Neural progenitor cell (in vitro differentiated cells): ENCODE data around the gene NRCAM. TPM values are rescaled to one million over a fixed set of nuclear protein-coding genes. Genes with fewer than 3 reads are reported as not detected.

ENCODE experiments used
- DNase-seq: peaks from one replicate; pipeline ENCODE4 v3.0.0-alpha.2; 2016; ENCODE audit warnings: low spot score
- H2AFZ ChIP-seq: fragments of 200-600 bp; sonication (generic); replicated peaks from 2 replicates; pipeline ENCODE4 v1.6.1; 2016; ENCODE audit warnings: antibody characterized with exemption
- H3F3A ChIP-seq: fragments of 200-600 bp; sonication (generic); 2 replicates; pipeline ENCODE4 v1.6.1; 2016; ENCODE audit warnings: antibody characterized with exemption, low read depth
- H3K27ac ChIP-seq: fragments of 200-600 bp; sonication (generic); 2 replicates; pipeline ENCODE4 v1.5.1; 2016; ENCODE audit warnings: mild to moderate bottlenecking
- H3K27me3 ChIP-seq: fragments of 200-600 bp; sonication (generic); 2 replicates; pipeline ENCODE4 v1.6.1; 2016; ENCODE audit warnings: mild to moderate bottlenecking, moderate library complexity
- H3K36me3 ChIP-seq: fragments of 200-600 bp; sonication (generic); 2 replicates; pipeline ENCODE4 v1.5.1; 2016
- H3K4me1 ChIP-seq: fragments of 200-600 bp; sonication (generic); 2 replicates; pipeline ENCODE4 v1.6.1; 2016; ENCODE audit warnings: mixed run types
- H3K4me2 ChIP-seq: fragments of 200-600 bp; sonication (generic); 2 replicates; pipeline ENCODE4 v1.6.1; 2016
- H3K4me3 ChIP-seq: fragments of 200-600 bp; sonication (generic); 2 replicates; pipeline ENCODE4 v1.5.1; 2016
- H3K79me2 ChIP-seq: fragments of 200-600 bp; sonication (generic); 2 replicates; pipeline ENCODE4 v1.6.1; 2016; ENCODE audit warnings: low read depth
- H3K9ac ChIP-seq: fragments of 200-600 bp; sonication (generic); 2 replicates; pipeline ENCODE4 v1.6.1; 2016
- H3K9me3 ChIP-seq: fragments of 200-600 bp; sonication (generic); 2 replicates; pipeline ENCODE4 v1.5.1; 2016; ENCODE audit warnings: low read depth
- H4K20me1 ChIP-seq: fragments of 200-600 bp; sonication (generic); 2 replicates; pipeline ENCODE4 v1.6.1; 2016; ENCODE audit warnings: low read depth
- H3K27ac Mint-ChIP-seq: 3 replicates; pipeline ENCODE4 v1.8.0; 2021; ENCODE audit warnings: mixed read lengths
- H3K27me3 Mint-ChIP-seq: 2 replicates; pipeline ENCODE4 v1.8.0; 2022; ENCODE audit warnings: low read depth, mild to moderate bottlenecking, inconsistent platforms, moderate library complexity, mixed read lengths; ENCODE audit not compliant: insufficient read depth
- H3K36me3 Mint-ChIP-seq: 3 replicates; pipeline ENCODE4 v1.8.0; 2021; ENCODE audit warnings: mixed read lengths
- H3K4me1 Mint-ChIP-seq: 3 replicates; pipeline ENCODE4 v1.8.0; 2021; ENCODE audit warnings: mixed read lengths
- H3K4me3 Mint-ChIP-seq: 3 replicates; pipeline ENCODE4 v1.8.0; 2021; ENCODE audit warnings: mild to moderate bottlenecking, moderate library complexity, mixed read lengths
- H3K9me3 Mint-ChIP-seq: 3 replicates; pipeline ENCODE4 v1.8.0; 2020; ENCODE audit warnings: mixed read lengths
- EZH2 ChIP-seq: fragments of 200-600 bp; sonication (generic); IDR thresholded peaks from 2 replicates; pipeline ENCODE4 v1.6.1; 2017; ENCODE audit warnings: antibody characterized with exemption, mild to moderate bottlenecking, moderate library complexity
- EZH2phosphoT487 ChIP-seq: fragments of 200-600 bp; sonication (generic); IDR thresholded peaks from 2 replicates; pipeline ENCODE4 v1.6.1; 2017; ENCODE audit warnings: antibody characterized with exemption
- total RNA-seq: library from RNA; depleted of rRNA; stranded (reverse); fragments of >200 nt; gene quantifications from 2 replicates; pipeline ENCODE4 v1.2.3, GENCODE V29; 2015; ENCODE audit warnings: low replicate concordance
- TF ChIP-seq, protein P1 (sequence below): fragments of 200-600 bp; sonication (generic); IDR thresholded peaks from 2 replicates; pipeline ENCODE4 v1.5.1; 2017; ENCODE audit warnings: antibody characterized with exemption, mild to moderate bottlenecking

Gene NRCAM
- total RNA-seq, 1 donor from 2014 or later, result 104 TPM

DNA sequence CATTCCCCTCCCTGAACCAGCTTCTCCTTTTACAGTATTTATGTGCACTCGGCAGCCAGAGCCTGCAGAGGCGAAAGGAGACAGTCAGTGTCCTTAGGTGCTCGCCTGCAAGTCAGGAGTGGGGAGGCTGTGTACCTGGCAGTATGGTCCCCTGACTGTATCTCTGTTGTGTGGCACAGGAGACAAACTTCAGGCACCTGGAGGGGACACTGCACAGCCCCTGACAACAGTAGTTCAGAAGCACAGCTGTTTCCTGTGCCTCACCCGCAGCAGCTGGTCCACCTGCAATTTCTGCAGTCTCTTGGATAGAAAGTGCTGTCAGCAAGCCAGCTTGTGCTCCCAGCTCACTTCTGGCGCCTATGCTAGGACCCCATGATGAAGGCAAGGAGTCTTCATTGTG, 252.7 kb downstream of the NRCAM start:
- Histone ChIP-seq H3K79me2 (no peaks in the 10 kb centered on the region), H3K36me3 (no peaks in the 10 kb centered on the region), H3F3A (no peaks in the 10 kb centered on the region), H2AFZ (no peak overlapping the region), H3K9ac (no peak overlapping the region), H3K27me3 (no peaks in the 10 kb centered on the region), H3K27ac (no peak overlapping the region), H3K4me2 (no peak overlapping the region), H3K9me3 (no peaks in the 10 kb centered on the region), H3K4me3 (no peak overlapping the region), H4K20me1 (no peaks in the 10 kb centered on the region), H3K4me1 (no peaks in the 10 kb centered on the region)
- no peak overlapping the region for H3K27ac Mint-ChIP-seq
- H3K27me3 Mint-ChIP-seq, result no peaks in the 10 kb centered on the region
- H3K4me3 Mint-ChIP-seq, result no peak overlapping the region
- no peak for DNase-seq
- H3K36me3 Mint-ChIP-seq, result peaks cover 6% of the 10 kb centered on the region
- H3K4me1 Mint-ChIP-seq, result peaks cover 10% of the 10 kb centered on the region
- H3K9me3 Mint-ChIP-seq, result no peaks in the 10 kb centered on the region
- TF ChIP-seq, protein P1, sequence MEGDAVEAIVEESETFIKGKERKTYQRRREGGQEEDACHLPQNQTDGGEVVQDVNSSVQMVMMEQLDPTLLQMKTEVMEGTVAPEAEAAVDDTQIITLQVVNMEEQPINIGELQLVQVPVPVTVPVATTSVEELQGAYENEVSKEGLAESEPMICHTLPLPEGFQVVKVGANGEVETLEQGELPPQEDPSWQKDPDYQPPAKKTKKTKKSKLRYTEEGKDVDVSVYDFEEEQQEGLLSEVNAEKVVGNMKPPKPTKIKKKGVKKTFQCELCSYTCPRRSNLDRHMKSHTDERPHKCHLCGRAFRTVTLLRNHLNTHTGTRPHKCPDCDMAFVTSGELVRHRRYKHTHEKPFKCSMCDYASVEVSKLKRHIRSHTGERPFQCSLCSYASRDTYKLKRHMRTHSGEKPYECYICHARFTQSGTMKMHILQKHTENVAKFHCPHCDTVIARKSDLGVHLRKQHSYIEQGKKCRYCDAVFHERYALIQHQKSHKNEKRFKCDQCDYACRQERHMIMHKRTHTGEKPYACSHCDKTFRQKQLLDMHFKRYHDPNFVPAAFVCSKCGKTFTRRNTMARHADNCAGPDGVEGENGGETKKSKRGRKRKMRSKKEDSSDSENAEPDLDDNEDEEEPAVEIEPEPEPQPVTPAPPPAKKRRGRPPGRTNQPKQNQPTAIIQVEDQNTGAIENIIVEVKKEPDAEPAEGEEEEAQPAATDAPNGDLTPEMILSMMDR, result no peak
- TF ChIP-seq EZH2phosphoT487, result no peak
- TF ChIP-seq EZH2, result no peak

DNA sequence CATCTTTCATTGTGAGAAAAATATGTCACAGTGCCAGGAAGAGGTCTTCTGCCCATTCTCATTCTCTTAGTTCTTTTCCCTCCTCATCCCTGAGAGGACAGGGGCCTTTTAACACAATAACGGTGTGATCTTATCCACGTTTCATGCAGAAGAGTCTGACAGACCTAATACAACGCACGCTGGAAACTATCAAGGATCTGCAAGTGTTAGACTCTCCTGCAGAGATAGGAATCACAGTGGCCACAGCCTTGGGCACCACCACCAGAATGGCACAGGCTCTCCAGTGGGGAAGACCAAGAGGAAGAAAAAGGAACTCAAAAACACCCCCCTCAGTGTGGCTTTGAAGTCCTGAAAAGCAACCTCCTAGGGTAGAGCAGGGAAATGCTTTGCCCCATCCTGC, 253.5 kb downstream of the NRCAM start:
- H3K4me2 ChIP-seq, result no peak overlapping the region
- no peaks in the 10 kb centered on the region for H3K27me3 Mint-ChIP-seq
- peaks cover 10% of the 10 kb centered on the region for H3K4me1 Mint-ChIP-seq

DNA sequence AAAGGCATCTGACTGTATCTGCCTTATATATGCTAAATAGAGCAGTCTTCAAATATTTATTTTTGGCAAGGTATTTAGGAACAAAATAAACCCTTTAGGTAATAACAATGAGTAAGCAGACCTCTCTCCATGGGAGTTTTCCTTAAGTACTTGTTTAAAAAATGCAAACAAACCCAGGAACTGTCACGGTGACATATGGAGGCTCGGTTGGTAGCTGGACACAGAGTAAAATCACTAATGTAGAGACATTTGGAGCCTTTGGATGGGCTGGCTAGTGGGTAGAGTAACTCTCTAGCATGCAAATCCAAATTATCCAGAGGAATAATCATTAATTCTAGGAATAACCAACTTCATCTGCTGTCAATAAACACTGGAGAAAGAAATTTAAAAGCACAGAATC, 254.5 kb downstream of the NRCAM start:
- no peak for TF ChIP-seq EZH2phosphoT487
- TF ChIP-seq, protein P1, result no peak
- TF ChIP-seq EZH2, result no peak
- Mint-ChIP-seq H3K27me3 (no peaks in the 10 kb centered on the region), H3K9me3 (no peaks in the 10 kb centered on the region), H3K4me1 (peaks cover 10% of the 10 kb centered on the region), H3K27ac (no peak overlapping the region), H3K36me3 (peaks cover 3% of the 10 kb centered on the region), H3K4me3 (no peak overlapping the region)
- DNase-seq, result no peak
- no peak overlapping the region for H2AFZ ChIP-seq
- no peak overlapping the region for H3K27ac ChIP-seq
- H3K9ac ChIP-seq, result no peak overlapping the region
- no peaks in the 10 kb centered on the region for H3K79me2 ChIP-seq
- no peaks in the 10 kb centered on the region for H3F3A ChIP-seq
- no peak overlapping the region for H3K4me2 ChIP-seq
- H3K9me3 ChIP-seq, result no peaks in the 10 kb centered on the region
- no peaks in the 10 kb centered on the region for H3K27me3 ChIP-seq
- H3K4me3 ChIP-seq, result no peak overlapping the region
- no peaks in the 10 kb centered on the region for H3K36me3 ChIP-seq
- no peaks in the 10 kb centered on the region for H4K20me1 ChIP-seq
- H3K4me1 ChIP-seq, result no peaks in the 10 kb centered on the region

More for the DNA sequence above, 253.5 kb downstream of the NRCAM start:
- Histone ChIP-seq H4K20me1 (no peaks in the 10 kb centered on the region), H3K79me2 (no peaks in the 10 kb centered on the region), H3K9me3 (no peaks in the 10 kb centered on the region), H3K4me1 (no peaks in the 10 kb centered on the region), H3K4me3 (no peak overlapping the region), H3K36me3 (no peaks in the 10 kb centered on the region), H3K27me3 (no peaks in the 10 kb centered on the region), H3K27ac (no peak overlapping the region), H2AFZ (no peak overlapping the region), H3F3A (no peaks in the 10 kb centered on the region), H3K9ac (no peak overlapping the region)
- peak overlapping the region; percentile 30 for H3K27ac Mint-ChIP-seq
- no peak for DNase-seq
- TF ChIP-seq EZH2, result no peak
- TF ChIP-seq, protein P1, result no peak
- no peak for TF ChIP-seq EZH2phosphoT487
- H3K4me3 Mint-ChIP-seq, result no peak overlapping the region
- peaks cover 3% of the 10 kb centered on the region for H3K36me3 Mint-ChIP-seq
- H3K9me3 Mint-ChIP-seq, result no peaks in the 10 kb centered on the region
